GM12865 (cell line): Measurements from ENCODE around the gene MTUS2.

ENCODE experiments used
- DNase-seq: peaks from one replicate; pipeline ENCODE4 v3.0.0; 2010; ENCODE audit warnings: low read depth
- H3K4me3 ChIP-seq: 2 replicates; pipeline ENCODE4 v1.5.1; 2011; ENCODE audit warnings: mild to moderate bottlenecking, low read depth, low read length, control low read depth
- TF ChIP-seq, protein P1 (sequence below): IDR thresholded peaks from 2 replicates; pipeline ENCODE4 v1.5.1; 2011; ENCODE audit warnings: low read length, control low read depth, low read depth, inconsistent platforms; ENCODE audit not compliant: insufficient read depth; ENCODE audit errors: missing control alignments

The MTUS2 gene

DNA sequence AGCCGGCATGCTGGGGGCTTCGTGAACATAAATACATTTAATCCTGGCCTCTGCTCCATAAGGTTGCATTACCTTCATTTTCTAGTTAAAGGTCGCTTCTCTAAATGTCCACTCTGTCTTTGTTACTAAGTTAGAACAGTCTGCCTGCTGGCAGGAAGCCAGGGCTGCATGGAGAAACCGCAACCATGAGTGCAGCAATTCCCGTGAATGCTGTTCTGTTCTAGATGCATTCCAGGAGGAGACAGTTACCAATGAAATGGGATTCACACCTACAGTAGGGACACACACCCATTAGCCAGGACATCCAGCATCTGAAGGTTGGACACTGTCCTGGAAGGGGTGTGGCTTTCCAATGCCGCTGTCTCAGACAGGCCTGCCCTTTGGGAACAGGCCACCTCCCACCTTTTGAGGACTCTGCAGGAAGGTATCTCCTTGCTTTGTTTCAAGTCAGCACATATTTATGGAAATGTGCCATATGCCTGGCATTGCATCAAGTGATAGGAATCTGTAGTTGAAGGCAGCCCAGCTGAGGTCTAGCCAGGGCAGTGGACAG lies 645.7 kb downstream of the MTUS2 start:
- DNase-seq: no peak
- TF ChIP-seq, protein P1, sequence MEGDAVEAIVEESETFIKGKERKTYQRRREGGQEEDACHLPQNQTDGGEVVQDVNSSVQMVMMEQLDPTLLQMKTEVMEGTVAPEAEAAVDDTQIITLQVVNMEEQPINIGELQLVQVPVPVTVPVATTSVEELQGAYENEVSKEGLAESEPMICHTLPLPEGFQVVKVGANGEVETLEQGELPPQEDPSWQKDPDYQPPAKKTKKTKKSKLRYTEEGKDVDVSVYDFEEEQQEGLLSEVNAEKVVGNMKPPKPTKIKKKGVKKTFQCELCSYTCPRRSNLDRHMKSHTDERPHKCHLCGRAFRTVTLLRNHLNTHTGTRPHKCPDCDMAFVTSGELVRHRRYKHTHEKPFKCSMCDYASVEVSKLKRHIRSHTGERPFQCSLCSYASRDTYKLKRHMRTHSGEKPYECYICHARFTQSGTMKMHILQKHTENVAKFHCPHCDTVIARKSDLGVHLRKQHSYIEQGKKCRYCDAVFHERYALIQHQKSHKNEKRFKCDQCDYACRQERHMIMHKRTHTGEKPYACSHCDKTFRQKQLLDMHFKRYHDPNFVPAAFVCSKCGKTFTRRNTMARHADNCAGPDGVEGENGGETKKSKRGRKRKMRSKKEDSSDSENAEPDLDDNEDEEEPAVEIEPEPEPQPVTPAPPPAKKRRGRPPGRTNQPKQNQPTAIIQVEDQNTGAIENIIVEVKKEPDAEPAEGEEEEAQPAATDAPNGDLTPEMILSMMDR: no peak

DNA sequence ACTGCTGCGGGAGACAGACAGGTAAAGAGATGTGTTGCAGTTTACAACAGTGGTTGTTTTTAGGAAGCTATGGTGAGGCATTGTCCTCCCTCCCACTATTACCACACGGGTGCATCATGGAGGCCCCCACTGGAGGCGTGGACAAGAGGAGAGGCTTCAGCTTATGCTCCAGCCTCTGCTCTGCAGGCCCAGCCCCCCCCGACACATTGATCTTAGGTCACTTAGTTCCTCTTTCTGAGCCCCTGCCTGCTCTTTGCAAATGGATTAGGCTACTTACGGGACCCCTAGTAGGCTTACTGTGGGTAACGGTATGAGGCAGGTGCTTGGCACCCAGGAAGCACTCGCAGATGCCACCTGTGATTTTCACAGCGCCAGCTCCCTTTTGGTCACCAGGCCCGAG lies 651.4 kb downstream of the MTUS2 start:
- no peak overlapping the region for H3K4me3 ChIP-seq
- TF ChIP-seq, protein P1: no peak
- DNase-seq: no peak

More for the DNA sequence above, 645.7 kb downstream of the MTUS2 start:
- H3K4me3 ChIP-seq: no peak overlapping the region

DNA sequence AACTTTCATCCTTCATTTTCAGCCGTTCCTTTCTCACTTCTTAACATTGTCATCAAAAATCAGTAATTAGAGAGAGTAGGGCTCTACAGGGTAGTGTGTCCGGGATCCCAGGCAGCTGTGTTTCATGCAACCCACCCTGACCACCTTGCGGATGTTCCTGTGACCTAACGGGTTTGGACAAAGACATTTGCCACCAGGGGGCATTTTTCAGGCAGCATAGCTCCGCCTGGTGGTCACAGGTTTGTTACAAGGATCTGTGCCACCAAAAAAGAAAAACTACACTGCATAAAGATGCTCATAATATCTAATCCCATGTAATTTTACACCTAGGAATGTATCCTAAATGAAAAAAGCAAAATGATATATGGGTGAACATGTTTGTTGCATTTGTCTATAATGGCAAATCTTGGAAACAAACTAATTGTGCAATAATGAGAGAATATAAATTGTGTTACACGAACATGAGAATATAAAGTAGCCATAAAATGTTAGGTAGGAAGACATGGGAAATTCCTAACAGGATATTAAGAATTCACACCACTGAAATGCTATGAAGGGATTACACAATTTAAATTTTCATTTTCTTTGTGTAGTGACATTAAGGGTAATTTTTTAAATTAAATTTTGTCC lies 652.3 kb downstream of the MTUS2 start:
- peak; percentile 79 for DNase-seq
- TF ChIP-seq, protein P1: peak; percentile 99
- no peak overlapping the region for H3K4me3 ChIP-seq

DNA sequence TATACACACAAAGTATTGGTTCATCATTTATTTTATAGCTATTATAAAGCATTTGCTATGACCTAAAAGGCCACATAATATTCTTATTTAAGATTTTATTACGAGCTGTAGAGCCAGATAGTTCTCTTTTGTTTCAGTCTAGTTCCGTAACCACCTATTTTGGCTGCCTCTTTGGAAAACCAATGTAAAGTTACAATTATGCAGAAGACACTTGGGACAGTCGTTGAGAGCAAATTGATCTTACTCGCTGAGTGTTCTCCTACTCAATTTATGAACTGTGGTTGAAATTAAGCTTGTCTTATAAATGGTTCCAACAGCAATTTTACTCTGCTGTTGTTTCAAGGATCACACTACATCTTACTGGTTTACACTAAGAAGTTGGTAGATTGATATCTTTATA lies 653.0 kb downstream of the MTUS2 start:
- DNase-seq: no peak
- H3K4me3 ChIP-seq: no peak overlapping the region
- TF ChIP-seq, protein P1: no peak

DNA sequence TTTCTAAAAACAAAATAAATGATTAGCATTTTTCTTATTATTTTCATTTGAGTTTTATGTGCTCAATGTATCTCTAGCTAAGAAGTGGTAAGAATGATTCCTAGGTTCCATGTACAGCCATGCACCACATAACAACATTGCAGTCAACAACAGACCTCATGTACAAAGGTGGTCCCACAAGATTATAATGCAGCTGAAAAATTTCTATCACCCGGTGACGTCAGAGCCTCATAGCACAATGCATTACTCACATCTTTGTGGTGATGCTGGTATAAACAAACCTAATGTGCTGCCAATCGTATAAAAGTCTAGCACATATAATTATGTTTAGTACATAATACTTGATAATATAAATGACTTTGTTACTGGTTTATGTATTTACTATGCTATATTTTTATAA lies 654.9 kb downstream of the MTUS2 start:
- no peak overlapping the region for H3K4me3 ChIP-seq
- DNase-seq: no peak
- TF ChIP-seq, protein P1: no peak

DNA sequence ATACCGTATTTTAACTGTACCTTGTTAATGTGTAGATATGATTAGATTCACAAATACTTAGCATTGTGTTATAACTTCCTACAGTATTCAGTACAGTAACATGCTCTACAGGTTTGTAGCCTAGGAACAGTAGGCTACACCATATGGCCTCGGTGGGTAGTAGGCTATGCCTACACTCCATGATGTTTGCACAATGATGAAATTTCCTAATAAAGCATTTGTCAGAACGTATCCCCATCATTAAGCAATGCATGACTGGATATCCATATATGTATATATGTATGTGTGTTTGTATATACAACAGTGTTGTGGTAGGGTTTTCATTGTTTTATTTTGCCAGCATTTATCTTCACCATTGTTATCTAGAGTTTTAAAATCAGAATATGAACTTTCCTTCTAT lies 655.9 kb downstream of the MTUS2 start:
- TF ChIP-seq, protein P1: no peak
- H3K4me3 ChIP-seq: no peak overlapping the region
- DNase-seq: no peak

DNA sequence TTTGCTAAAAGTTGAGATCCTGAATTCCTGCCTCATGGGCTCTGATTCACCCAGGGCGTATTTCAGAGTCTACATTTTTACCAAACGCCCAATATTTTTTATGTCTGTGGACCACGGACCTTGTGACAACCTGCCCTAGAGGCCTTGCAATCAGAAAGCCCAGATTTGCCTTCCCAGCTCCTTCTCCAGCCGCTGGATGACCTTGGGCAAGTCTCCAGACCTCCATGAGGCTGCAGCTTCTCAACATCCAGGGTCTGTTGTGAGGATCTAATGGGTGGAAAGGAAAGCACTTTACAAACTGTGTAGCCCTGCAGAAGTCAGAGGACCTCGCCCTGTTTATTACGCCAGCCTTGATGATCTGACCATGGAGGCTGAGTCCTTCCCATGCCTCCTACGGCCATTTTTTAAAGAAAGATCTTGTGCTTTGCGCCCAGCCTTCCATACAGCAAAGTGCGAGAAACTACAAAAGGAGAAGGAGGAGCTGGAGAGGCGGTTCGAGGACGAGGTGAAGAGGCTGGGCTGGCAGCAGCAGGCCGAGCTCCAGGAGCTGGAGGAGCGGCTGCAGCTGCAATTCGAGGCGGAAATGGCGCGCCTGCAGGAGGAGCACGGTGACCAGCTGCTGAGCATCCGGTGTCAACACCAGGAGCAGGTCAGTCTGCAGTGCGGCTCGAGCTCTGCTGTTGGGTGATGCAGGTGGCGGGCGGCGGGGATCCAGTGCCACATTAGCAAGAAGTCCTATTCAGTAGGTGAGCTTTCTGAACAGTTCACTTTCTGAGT lies 659.8 kb downstream of the MTUS2 start:
- no peak for DNase-seq
- H3K4me3 ChIP-seq: no peak overlapping the region
- TF ChIP-seq, protein P1: no peak
